Fibroblast of villous mesenchyme (primary cell): Measurements from ENCODE around the gene ZP3. TPM values are rescaled to one million over a fixed set of nuclear protein-coding genes. Genes with fewer than 3 reads are reported as not detected.

Experiments used
- DNase-seq: peaks from one replicate; pipeline ENCODE4 v3.0.0-alpha.2; 2010; ENCODE audit warnings: low read depth
- H3K4me3 ChIP-seq: 2 replicates; pipeline ENCODE4 v1.5.1; 2011; ENCODE audit warnings: low read depth, mild to moderate bottlenecking, low read length
- CTCF ChIP-seq: IDR thresholded peaks from 2 replicates; pipeline ENCODE4 v1.5.1; 2012; ENCODE audit warnings: low read depth, mild to moderate bottlenecking, low read length; ENCODE audit not compliant: insufficient read depth
- total RNA-seq: library from RNA; depleted of rRNA; stranded (reverse); fragments of >200 nt; gene quantifications from 2 replicates; pipeline ENCODE4 v1.2.3, GENCODE V29; 2012

ZP3 gene
- total RNA-seq = 0.86 and 0.97 TPM in 2 replicates

GRCh38 chr7:76424413-76425111 lies at the start of gene ZP3:
Gene ZP3, plus strand, starts transcription at chr7:76424950. Its CDS starts 15 bp downstream, at chr7:76424965.
- no peak for TF ChIP-seq CTCF
- DNase-seq = no peak

GRCh38 chr7:76375251-76375650 lies 49.5 kb upstream of the ZP3 start:
- no peak overlapping the region for H3K4me3 ChIP-seq
- TF ChIP-seq CTCF = no peak
- no peak for DNase-seq

More at GRCh38 chr7:76424413-76425111, at the start of gene ZP3:
- H3K4me3 ChIP-seq = no peak within 1 kb of the TSS

GRCh38 chr7:76377186-76377918 lies 47.4 kb upstream of the ZP3 start:
- DNase-seq = no peak
- TF ChIP-seq CTCF = no peak

GRCh38 chr7:76380623-76380966 lies 44.2 kb upstream of the ZP3 start:
- H3K4me3 ChIP-seq = peak overlapping the region; percentile 50
- no peak for TF ChIP-seq CTCF
- DNase-seq = no peak

More at GRCh38 chr7:76377186-76377918, 47.4 kb upstream of the ZP3 start:
- H3K4me3 ChIP-seq = no peak overlapping the region

GRCh38 chr7:76381814-76382213 lies 42.9 kb upstream of the ZP3 start:
- no peak overlapping the region for H3K4me3 ChIP-seq
- DNase-seq = no peak
- peak; percentile 21 for TF ChIP-seq CTCF

- no peak for TF ChIP-seq CTCF
- no peak for DNase-seq
- H3K4me3 ChIP-seq = no peak overlapping the region
These were observed 41.4 kb upstream of the ZP3 start for GRCh38 chr7:76383089-76383944.
